Activated CD8-positive, alpha-beta T cell treated with anti-CD3 and anti-CD28 coated beads, Interleukin-2, amount 10 ng/mL, durations not matched to agents 7 days and 5 days (primary cell): ENCODE data around the gene LUZP2. TPM values are rescaled to one million over a fixed set of nuclear protein-coding genes. Genes with fewer than 3 reads are reported as not detected.
"Not testable (repeated sequence)": the region's sequence is repeated elsewhere in the genome, so short reads cannot be mapped to it uniquely, and the experiment has no call there.

Source experiments
- ATAC-seq: fragments of 150-1000 bp; cut with Tn5 transposase; one replicate; pipeline ENCODE4 v1.10.0; 2021; ENCODE audit warnings: moderate library complexity
- CTCF ChIA-PET: fragments of 350-600 bp; sonication (Branson Sonifier 250); formaldehyde crosslinking; loops from one replicate; lab custom pipeline; 2021; ENCODE audit warnings: antibody characterized with exemption; lab: Charles Lee
- POLR2A ChIA-PET: fragments of 350-600 bp; sonication (Branson Sonifier 250); formaldehyde crosslinking; loops from one replicate; lab custom pipeline; 2021; ENCODE audit warnings: antibody characterized with exemption; lab: Charles Lee
- DNase-seq: peaks from one replicate; pipeline ENCODE4 v3.0.0-alpha.2; 2020
- H3K27ac Mint-ChIP-seq: one replicate; pipeline ENCODE4 v1.8.0; 2021; ENCODE audit warnings: mild to moderate bottlenecking, mixed read lengths
- H3K27me3 Mint-ChIP-seq: one replicate; pipeline ENCODE4 v1.8.0; 2021; ENCODE audit warnings: low read depth, mixed read lengths
- H3K36me3 Mint-ChIP-seq: one replicate; pipeline ENCODE4 v1.8.0; 2021; ENCODE audit warnings: low read depth, mixed read lengths
- H3K4me1 Mint-ChIP-seq: one replicate; pipeline ENCODE4 v1.8.0; 2021; ENCODE audit warnings: low read depth, mixed read lengths
- H3K4me3 Mint-ChIP-seq: one replicate; pipeline ENCODE4 v1.8.0; 2021; ENCODE audit warnings: mild to moderate bottlenecking, mixed read lengths
- H3K9me3 Mint-ChIP-seq: one replicate; pipeline ENCODE4 v1.8.0; 2022; ENCODE audit warnings: mixed read lengths; ENCODE audit not compliant: insufficient read depth
- total RNA-seq, 2 experiments: library from RNA; stranded (reverse); gene quantifications; one replicate each; pipeline ENCODE4 v1.2.3, GENCODE V29; 2021

The LUZP2 gene
- total RNA-seq, 2 experiments from 2014 or later, result not detected

GRCh38 chr11:24859801-24860300 is 363.0 kb downstream of the LUZP2 start:
- no peaks in the 10 kb centered on the region for H3K27me3 Mint-ChIP-seq
- CTCF ChIA-PET, result no interaction called here
- DNase-seq, result no peak
- POLR2A ChIA-PET, result interaction anchor here (0.6 kb wide), 1 partner anchor 474 kb away, joined by 4 read pairs; no protein-coding TSS in a partner anchor
- H3K36me3 Mint-ChIP-seq, result no peaks in the 10 kb centered on the region
- ATAC-seq, result no peak
- peaks cover 17% of the 10 kb centered on the region for H3K9me3 Mint-ChIP-seq
- H3K4me3 Mint-ChIP-seq, result no peak overlapping the region
- no peaks in the 10 kb centered on the region for H3K4me1 Mint-ChIP-seq
- H3K27ac Mint-ChIP-seq, result no peak overlapping the region

GRCh38 chr11:24861440-24861839 is 364.6 kb downstream of the LUZP2 start:
- CTCF ChIA-PET, result no interaction called here
- peaks cover 12% of the 10 kb centered on the region for H3K9me3 Mint-ChIP-seq
- no peaks in the 10 kb centered on the region for H3K36me3 Mint-ChIP-seq
- no peak overlapping the region for H3K4me3 Mint-ChIP-seq
- no peak for DNase-seq
- no peak overlapping the region for H3K27ac Mint-ChIP-seq
- ATAC-seq, result no peak
- no peaks in the 10 kb centered on the region for H3K4me1 Mint-ChIP-seq
- no peaks in the 10 kb centered on the region for H3K27me3 Mint-ChIP-seq
- POLR2A ChIA-PET, result no interaction called here

DNA sequence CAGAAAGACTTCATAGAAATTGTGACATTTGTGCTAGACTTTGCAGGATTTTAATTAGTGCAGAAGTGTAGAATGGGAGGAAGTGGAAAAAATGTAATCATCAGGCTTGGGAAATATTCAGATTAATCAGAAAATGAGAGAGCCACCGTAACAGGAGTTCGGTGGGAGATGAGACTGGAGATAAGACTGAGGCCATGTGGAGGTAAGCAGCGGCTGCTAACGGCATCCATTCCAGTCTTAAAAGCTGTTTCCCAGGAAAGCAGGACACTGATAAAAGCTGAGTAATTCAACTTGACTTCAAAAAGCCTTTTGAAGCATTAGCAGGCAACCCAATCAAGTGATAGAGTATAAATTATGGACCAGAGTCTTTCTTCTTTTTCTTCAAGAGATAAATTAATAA is 369.9 kb downstream of the LUZP2 start:
- CTCF ChIA-PET, result no interaction called here
- Mint-ChIP-seq H3K4me1 (no peaks in the 10 kb centered on the region), H3K36me3 (no peaks in the 10 kb centered on the region), H3K9me3 (no peaks in the 10 kb centered on the region), H3K27ac (no peak overlapping the region), H3K4me3 (no peak overlapping the region), H3K27me3 (no peaks in the 10 kb centered on the region)
- ATAC-seq (no peak), DNase-seq (no peak)
- POLR2A ChIA-PET, result no interaction called here

GRCh38 chr11:24870048-24870447 is 373.2 kb downstream of the LUZP2 start:
- H3K36me3 Mint-ChIP-seq, result no peaks in the 10 kb centered on the region
- ChIA-PET POLR2A (no interaction called here), CTCF (no interaction called here)
- H3K4me3 Mint-ChIP-seq, result no peak overlapping the region
- DNase-seq (no peak), ATAC-seq (no peak)
- H3K9me3 Mint-ChIP-seq, result peaks cover 5% of the 10 kb centered on the region
- H3K27me3 Mint-ChIP-seq, result no peaks in the 10 kb centered on the region
- H3K27ac Mint-ChIP-seq, result no peak overlapping the region
- H3K4me1 Mint-ChIP-seq, result no peaks in the 10 kb centered on the region

DNA sequence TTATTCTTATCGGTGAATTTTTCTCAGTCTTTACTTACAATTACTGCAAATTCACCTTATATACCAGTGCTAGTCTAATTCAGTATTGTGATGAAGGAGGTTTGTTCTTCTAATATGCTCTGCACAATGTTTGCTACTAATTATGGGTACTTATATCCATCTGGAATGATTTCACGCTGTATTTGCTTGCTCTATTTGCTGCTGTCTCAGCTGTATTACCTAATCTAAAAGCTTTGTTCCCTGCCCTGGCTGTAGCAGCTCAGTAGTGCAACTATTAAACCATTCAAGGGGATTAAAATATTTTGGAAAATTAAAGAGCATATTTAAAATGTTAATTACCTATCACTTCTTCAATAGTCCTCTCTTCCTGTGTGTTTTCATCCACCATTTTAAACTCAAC is 375.3 kb downstream of the LUZP2 start:
- H3K4me1 Mint-ChIP-seq, result no peaks in the 10 kb centered on the region
- CTCF ChIA-PET, result no interaction called here
- no peaks in the 10 kb centered on the region for H3K36me3 Mint-ChIP-seq
- DNase-seq, result no peak
- no peak overlapping the region for H3K4me3 Mint-ChIP-seq
- H3K27me3 Mint-ChIP-seq, result no peaks in the 10 kb centered on the region
- H3K27ac Mint-ChIP-seq, result no peak overlapping the region
- no peak for ATAC-seq
- H3K9me3 Mint-ChIP-seq, result peaks cover 5% of the 10 kb centered on the region
- POLR2A ChIA-PET, result no interaction called here

- CTCF ChIA-PET, result no interaction called here
- peaks cover 8% of the 10 kb centered on the region for H3K9me3 Mint-ChIP-seq
- no peak overlapping the region for H3K27ac Mint-ChIP-seq
- H3K4me1 Mint-ChIP-seq, result no peaks in the 10 kb centered on the region
- no peak overlapping the region for H3K4me3 Mint-ChIP-seq
- H3K36me3 Mint-ChIP-seq, result no peaks in the 10 kb centered on the region
- ATAC-seq (no peak), DNase-seq (no peak)
- H3K27me3 Mint-ChIP-seq, result no peaks in the 10 kb centered on the region
- POLR2A ChIA-PET, result no interaction called here
Observed at GRCh38 chr11:24872651-24873311, 375.9 kb downstream of the LUZP2 start.

- ChIA-PET CTCF (no interaction called here), POLR2A (no interaction called here)
- ATAC-seq (no peak), DNase-seq (no peak)
- Mint-ChIP-seq H3K27me3 (no peaks in the 10 kb centered on the region), H3K27ac (no peak overlapping the region), H3K4me1 (no peaks in the 10 kb centered on the region), H3K4me3 (no peak overlapping the region), H3K36me3 (no peaks in the 10 kb centered on the region), H3K9me3 (peaks cover 12% of the 10 kb centered on the region)
Observed at GRCh38 chr11:24880962-24881361, 384.1 kb downstream of the LUZP2 start.

DNA sequence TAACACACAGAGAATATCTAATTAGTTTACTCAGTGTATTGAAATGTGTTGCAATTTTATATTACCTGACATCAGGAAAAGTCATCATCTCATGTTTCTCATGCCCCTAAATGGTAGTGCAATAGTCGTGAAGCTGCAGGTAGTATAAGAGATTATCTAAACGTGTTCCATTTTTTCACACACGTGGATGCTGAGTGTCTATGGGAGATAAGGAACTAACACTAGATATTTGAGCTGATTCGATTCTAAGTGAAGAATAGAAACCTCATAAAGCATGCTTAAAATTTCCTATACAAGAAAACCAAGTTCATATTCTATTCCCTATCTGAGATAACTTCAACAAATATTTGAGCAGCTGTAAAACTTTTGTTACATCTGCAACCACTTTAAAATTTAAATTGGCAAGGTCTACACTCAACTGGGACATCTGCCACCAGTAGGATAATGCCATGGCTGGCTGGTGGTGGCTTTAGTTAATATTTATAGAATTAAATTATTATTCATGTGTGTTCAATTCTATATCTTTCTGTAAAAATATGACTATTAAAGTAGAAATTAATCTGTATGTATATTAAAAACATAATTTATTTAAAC is 388.8 kb downstream of the LUZP2 start:
- no peak overlapping the region for H3K4me3 Mint-ChIP-seq
- CTCF ChIA-PET, result no interaction called here
- DNase-seq, result no peak
- no peak overlapping the region for H3K27ac Mint-ChIP-seq
- H3K4me1 Mint-ChIP-seq, result no peaks in the 10 kb centered on the region
- POLR2A ChIA-PET, result no interaction called here
- no peaks in the 10 kb centered on the region for H3K36me3 Mint-ChIP-seq
- H3K9me3 Mint-ChIP-seq, result peaks cover 9% of the 10 kb centered on the region
- ATAC-seq, result no peak
- no peaks in the 10 kb centered on the region for H3K27me3 Mint-ChIP-seq

GRCh38 chr11:24886880-24887619 is 390.2 kb downstream of the LUZP2 start:
- H3K27ac Mint-ChIP-seq, result no peak overlapping the region
- CTCF ChIA-PET, result no interaction called here
- no peaks in the 10 kb centered on the region for H3K36me3 Mint-ChIP-seq
- POLR2A ChIA-PET, result no interaction called here
- H3K4me3 Mint-ChIP-seq, result no peak overlapping the region
- peaks cover 9% of the 10 kb centered on the region for H3K9me3 Mint-ChIP-seq
- no peak for DNase-seq
- H3K27me3 Mint-ChIP-seq, result no peaks in the 10 kb centered on the region
- no peaks in the 10 kb centered on the region for H3K4me1 Mint-ChIP-seq
- no peak for ATAC-seq

DNA sequence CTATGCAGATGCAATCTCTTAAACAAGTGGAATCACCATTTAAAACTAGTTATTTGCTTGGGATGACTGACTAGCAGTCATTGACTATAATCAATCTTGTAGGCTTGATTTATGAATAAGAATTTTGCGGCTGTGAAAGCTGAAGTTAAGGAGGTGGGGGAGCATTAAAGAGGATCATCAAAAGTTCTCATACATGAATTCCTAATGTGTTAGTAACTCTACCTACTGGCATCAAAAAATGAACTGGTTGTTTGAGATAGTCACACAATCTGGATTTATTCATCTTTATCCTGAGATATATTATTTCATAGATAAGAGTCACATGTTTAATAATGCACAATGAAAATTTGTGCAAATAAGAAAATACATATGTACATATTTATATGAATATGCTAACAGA is 393.6 kb downstream of the LUZP2 start:
- ChIA-PET POLR2A (no interaction called here), CTCF (no interaction called here)
- no peaks in the 10 kb centered on the region for H3K4me1 Mint-ChIP-seq
- H3K9me3 Mint-ChIP-seq, result peaks cover 7% of the 10 kb centered on the region
- H3K36me3 Mint-ChIP-seq, result no peaks in the 10 kb centered on the region
- no peak for ATAC-seq
- no peak overlapping the region for H3K4me3 Mint-ChIP-seq
- H3K27me3 Mint-ChIP-seq, result no peaks in the 10 kb centered on the region
- no peak for DNase-seq
- H3K27ac Mint-ChIP-seq, result no peak overlapping the region

DNA sequence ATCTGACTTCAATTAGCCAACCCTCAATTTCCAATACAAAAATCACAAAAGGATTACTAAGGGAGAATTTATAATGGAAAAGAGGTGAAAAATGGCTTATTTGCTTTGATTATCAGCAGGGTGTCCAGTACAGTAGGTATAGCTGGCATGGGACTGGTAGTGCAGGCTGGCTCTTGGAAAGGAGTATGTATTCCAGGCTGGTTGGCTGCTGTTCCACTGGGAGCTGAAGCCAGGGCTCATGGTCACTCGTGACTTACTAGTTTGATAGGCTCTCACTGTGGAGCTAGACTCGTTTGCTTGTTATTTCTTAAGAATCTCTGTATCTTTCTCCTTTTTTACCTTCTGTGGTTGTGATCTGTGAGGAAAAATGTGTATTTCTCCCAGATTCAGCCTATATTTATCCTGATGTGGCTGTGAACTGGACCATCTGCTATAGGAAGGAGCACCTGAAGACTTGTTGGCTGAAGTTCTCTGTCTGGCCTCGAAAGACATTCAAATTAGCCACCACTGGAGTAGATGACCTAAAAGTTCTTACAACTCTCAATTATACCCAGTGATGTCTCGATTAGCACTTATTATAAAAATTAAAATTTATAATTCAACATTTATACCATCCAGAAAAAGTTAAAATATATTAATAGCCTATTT is 395.1 kb downstream of the LUZP2 start:
- DNase-seq, H3K4me3 Mint-ChIP-seq, H3K9me3 Mint-ChIP-seq, ATAC-seq, H3K4me1 Mint-ChIP-seq, POLR2A ChIA-PET, CTCF ChIA-PET, H3K36me3 Mint-ChIP-seq, H3K27me3 Mint-ChIP-seq, H3K27ac Mint-ChIP-seq: not testable (repeated sequence)
